Measurements from ENCODE around the gene ZNF335.
"Not testable (repeated sequence)": the region's sequence is repeated elsewhere in the genome, so short reads cannot be mapped to it uniquely, and the experiment has no call there.

Gene ZNF335

GRCh38 chr20:45994761-45995493 lies 22.9 kb upstream of the ZNF335 start:
- no peak overlapping the region for H3K9ac ChIP-seq (ENCODE audit: low read depth, low read length)
- H3K36me3 ChIP-seq (ENCODE audit: insufficient read depth, low read length), result no peaks in the 10 kb centered on the region
- no peaks in the 10 kb centered on the region for H3K9me3 ChIP-seq (ENCODE audit: control insufficient read depth, insufficient read depth, low read length)
- H3K4me1 ChIP-seq (ENCODE audit: insufficient read depth, low read length), result peaks cover 8% of the 10 kb centered on the region; the same call in 1 of the 2 replicates

DNA sequence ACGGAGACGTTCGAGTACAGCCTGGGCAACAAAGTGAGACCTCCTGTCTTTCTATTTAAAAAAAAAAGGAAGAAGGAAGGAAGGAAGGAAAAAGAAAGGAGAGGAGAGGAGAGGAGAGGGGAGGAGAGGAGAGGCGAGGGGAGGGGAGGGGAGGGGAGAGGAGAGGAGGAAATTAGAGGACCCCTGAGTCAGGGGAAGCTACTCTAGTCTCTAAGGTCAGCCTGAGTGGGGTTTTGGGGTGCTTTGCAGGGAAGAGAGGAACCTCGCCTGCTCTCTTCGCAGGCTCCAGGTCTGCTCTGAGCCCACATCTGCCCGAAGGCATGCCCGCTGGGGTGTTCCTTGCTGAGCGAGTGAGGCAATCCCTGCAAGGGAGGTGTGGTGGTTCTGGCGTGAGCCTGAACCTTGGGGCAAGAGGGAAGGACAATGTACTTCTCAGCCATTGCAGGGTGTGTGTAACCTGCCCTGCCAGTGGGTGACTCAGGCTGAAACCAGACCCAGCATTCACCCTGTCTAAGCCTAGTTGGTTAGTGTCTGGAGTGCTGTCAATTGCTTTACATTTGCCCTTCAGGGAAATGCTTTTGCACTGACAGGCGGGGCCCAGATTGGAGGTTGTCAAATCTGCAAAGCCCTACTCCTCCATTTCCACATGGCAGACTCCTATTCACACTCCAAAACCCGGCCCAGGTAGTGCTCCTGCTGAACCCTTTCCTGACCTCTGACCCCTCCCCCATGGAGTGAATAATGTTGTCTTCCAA lies 21.4 kb upstream of the ZNF335 start:
- H3K4me1 ChIP-seq (ENCODE audit: insufficient read depth, low read length), result peaks cover 6% of the 10 kb centered on the region; the same call in 1 of the 2 replicates
- 0 out of 2 replicates have a peak overlapping the region, but pooled peaks have one; percentile 7 for H3K9ac ChIP-seq (ENCODE audit: low read depth, low read length)
- H3K9me3 ChIP-seq (ENCODE audit: control insufficient read depth, insufficient read depth, low read length), result no peaks in the 10 kb centered on the region
- H3K36me3 ChIP-seq (ENCODE audit: insufficient read depth, low read length), result no peaks in the 10 kb centered on the region

- peaks cover 6% of the 10 kb centered on the region; the same call in 1 of the 2 replicates for H3K4me1 ChIP-seq (ENCODE audit: insufficient read depth, low read length)
- H3K9ac ChIP-seq (ENCODE audit: low read depth, low read length), result no peak overlapping the region
- H3K9me3 ChIP-seq (ENCODE audit: control insufficient read depth, insufficient read depth, low read length), result no peaks in the 10 kb centered on the region
- no peaks in the 10 kb centered on the region for H3K36me3 ChIP-seq (ENCODE audit: insufficient read depth, low read length)
Measured at GRCh38 chr20:45991616-45992015, 19.6 kb upstream of the ZNF335 start.

GRCh38 chr20:45988830-45989229 lies 16.8 kb upstream of the ZNF335 start:
- not testable (repeated sequence) for H3K9ac ChIP-seq (ENCODE audit: low read depth, low read length); H3K4me1 ChIP-seq (ENCODE audit: insufficient read depth, low read length); H3K36me3 ChIP-seq (ENCODE audit: insufficient read depth, low read length); H3K9me3 ChIP-seq (ENCODE audit: control insufficient read depth, insufficient read depth, low read length)

- H3K9ac ChIP-seq (ENCODE audit: low read depth, low read length), result no peak overlapping the region
- no peaks in the 10 kb centered on the region for H3K9me3 ChIP-seq (ENCODE audit: control insufficient read depth, insufficient read depth, low read length)
Measured at GRCh38 chr20:45987108-45987780, 15.2 kb upstream of the ZNF335 start.

DNA sequence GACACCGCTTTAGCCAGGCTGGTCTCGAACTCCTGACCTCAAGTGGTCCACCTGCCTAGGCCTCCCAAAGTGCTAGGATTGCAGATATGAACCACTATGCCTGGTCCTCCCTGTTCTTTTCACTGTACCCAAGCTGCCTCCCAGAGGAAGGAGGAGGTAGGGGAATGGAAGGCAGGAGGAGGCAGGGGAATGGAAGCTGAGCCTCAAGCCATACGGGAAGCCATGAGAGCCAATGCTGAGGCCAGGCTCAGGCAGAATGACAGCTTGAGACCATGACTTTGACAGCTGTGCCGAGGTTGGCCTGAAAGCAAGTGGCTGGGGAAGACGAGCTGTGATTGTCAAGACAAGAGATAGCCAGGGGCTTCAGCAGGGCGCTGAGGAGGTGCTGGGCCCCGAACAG lies 13.6 kb upstream of the ZNF335 start:
- H3K9me3 ChIP-seq (ENCODE audit: control insufficient read depth, insufficient read depth, low read length), result no peaks in the 10 kb centered on the region
- peaks cover 11% of the 10 kb centered on the region for H3K4me1 ChIP-seq (ENCODE audit: insufficient read depth, low read length)
- no peak overlapping the region for H3K9ac ChIP-seq (ENCODE audit: low read depth, low read length)
- no peaks in the 10 kb centered on the region for H3K36me3 ChIP-seq (ENCODE audit: insufficient read depth, low read length)

More at GRCh38 chr20:45987108-45987780, 15.2 kb upstream of the ZNF335 start:
- H3K4me1 ChIP-seq (ENCODE audit: insufficient read depth, low read length), result peaks cover 11% of the 10 kb centered on the region
- H3K36me3 ChIP-seq (ENCODE audit: insufficient read depth, low read length), result no peaks in the 10 kb centered on the region

DNA sequence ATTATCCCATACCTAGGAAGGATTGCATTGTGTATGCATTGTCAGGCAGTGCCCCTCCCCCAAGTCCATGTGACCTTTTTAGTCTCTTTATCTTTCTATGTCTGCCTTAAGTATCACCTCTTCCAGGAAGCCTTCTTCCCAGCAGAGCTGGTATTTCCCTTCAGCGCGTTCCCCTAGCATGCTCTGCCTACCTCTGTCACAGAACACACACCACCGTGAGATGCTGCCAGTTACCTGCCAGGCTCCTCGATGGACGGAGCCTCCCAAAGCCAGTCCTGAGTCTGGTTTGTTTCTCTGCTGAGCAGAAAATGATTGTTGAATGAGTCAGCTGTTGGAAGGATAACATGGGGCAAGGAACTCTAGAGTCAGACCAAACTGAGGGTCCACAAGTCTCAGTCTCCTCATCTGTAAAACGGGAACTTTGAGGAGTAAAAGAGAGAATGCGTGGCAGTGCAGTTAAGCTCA lies 11.3 kb upstream of the ZNF335 start:
- Histone ChIP-seq H3K9ac (ENCODE audit: low read depth, low read length) (no peak overlapping the region), H3K4me1 (ENCODE audit: insufficient read depth, low read length) (peaks cover 11% of the 10 kb centered on the region), H3K9me3 (ENCODE audit: control insufficient read depth, insufficient read depth, low read length) (no peaks in the 10 kb centered on the region), H3K36me3 (ENCODE audit: insufficient read depth, low read length) (no peaks in the 10 kb centered on the region)

DNA sequence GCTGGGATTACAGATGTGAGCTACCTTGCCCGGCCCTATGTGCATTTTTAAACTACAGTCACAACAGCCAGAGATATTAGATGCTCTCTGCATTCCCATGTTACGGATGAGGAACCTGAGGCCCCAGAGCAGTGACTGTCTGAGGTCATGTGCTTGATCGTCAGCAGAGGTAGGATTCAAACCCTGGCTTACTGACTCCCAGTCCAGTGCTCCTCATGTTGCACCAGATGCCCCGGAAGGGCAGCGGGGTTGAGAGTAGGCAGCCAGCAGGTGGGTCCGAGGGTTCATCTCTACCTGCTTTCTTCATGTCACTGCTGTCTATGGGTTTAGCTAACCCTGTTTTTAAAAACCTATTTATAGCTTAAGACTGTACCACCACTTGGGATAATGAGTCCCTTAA lies 9.3 kb upstream of the ZNF335 start:
- H3K4me1 ChIP-seq (ENCODE audit: insufficient read depth, low read length), result peaks cover 11% of the 10 kb centered on the region
- no peaks in the 10 kb centered on the region for H3K9me3 ChIP-seq (ENCODE audit: control insufficient read depth, insufficient read depth, low read length)
- no peaks in the 10 kb centered on the region for H3K36me3 ChIP-seq (ENCODE audit: insufficient read depth, low read length)
- no peak overlapping the region for H3K9ac ChIP-seq (ENCODE audit: low read depth, low read length)

GRCh38 chr20:45976086-45976485 lies 4.1 kb upstream of the ZNF335 start:
- Histone ChIP-seq H3K4me1 (ENCODE audit: insufficient read depth, low read length) (0 out of 2 replicates have a peak, but pooled peaks cover 3% of the 10 kb centered on the region), H3K36me3 (ENCODE audit: insufficient read depth, low read length) (no peaks in the 10 kb centered on the region), H3K9ac (ENCODE audit: low read depth, low read length) (no peak overlapping the region), H3K9me3 (ENCODE audit: control insufficient read depth, insufficient read depth, low read length) (no peaks in the 10 kb centered on the region)

GRCh38 chr20:45975686-45976085 lies 3.7 kb upstream of the ZNF335 start:
- Histone ChIP-seq H3K36me3 (ENCODE audit: insufficient read depth, low read length) (no peaks in the 10 kb centered on the region), H3K4me1 (ENCODE audit: insufficient read depth, low read length) (0 out of 2 replicates have a peak, but pooled peaks cover 5% of the 10 kb centered on the region), H3K9me3 (ENCODE audit: control insufficient read depth, insufficient read depth, low read length) (no peaks in the 10 kb centered on the region), H3K9ac (ENCODE audit: low read depth, low read length) (no peak overlapping the region)

DNA sequence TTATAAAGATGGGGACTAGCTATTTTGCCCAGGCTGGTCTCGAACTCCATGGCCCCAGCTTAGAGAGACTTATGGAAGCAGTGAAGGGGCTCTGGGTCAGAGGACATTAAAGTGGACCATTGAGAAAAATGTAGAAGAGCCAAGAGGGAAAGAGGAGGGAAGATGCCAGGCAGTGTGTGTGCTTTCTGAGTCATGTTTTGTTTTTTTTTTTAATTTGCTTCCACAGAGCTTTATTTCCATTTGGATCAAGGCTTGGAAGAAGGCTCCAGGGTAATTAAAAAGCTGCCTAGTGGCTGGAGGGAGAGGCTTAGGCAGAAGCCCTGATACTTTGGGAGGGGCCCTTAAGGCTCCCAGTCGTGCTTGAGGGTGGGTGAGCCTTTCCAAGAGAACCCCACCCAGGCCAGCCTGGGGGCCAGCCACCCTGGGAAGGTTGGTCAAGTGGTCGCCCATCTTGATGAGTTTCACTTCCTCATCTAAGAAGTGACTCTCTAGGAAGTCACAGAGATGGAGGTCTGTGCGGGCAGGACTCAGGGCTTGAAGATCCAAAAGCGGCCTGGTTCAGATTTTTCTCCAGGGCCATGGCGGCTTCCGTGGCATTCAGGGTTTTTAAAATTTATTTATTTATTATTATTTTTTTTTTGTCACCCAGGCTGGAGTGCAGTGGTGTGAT lies 3.0 kb upstream of the ZNF335 start:
- Histone ChIP-seq H3K9me3 (ENCODE audit: control insufficient read depth, insufficient read depth, low read length) (no peaks in the 10 kb centered on the region), H3K9ac (ENCODE audit: low read depth, low read length) (no peak overlapping the region), H3K4me1 (ENCODE audit: insufficient read depth, low read length) (0 out of 2 replicates have a peak, but pooled peaks cover 10% of the 10 kb centered on the region), H3K36me3 (ENCODE audit: insufficient read depth, low read length) (no peaks in the 10 kb centered on the region)

DNA sequence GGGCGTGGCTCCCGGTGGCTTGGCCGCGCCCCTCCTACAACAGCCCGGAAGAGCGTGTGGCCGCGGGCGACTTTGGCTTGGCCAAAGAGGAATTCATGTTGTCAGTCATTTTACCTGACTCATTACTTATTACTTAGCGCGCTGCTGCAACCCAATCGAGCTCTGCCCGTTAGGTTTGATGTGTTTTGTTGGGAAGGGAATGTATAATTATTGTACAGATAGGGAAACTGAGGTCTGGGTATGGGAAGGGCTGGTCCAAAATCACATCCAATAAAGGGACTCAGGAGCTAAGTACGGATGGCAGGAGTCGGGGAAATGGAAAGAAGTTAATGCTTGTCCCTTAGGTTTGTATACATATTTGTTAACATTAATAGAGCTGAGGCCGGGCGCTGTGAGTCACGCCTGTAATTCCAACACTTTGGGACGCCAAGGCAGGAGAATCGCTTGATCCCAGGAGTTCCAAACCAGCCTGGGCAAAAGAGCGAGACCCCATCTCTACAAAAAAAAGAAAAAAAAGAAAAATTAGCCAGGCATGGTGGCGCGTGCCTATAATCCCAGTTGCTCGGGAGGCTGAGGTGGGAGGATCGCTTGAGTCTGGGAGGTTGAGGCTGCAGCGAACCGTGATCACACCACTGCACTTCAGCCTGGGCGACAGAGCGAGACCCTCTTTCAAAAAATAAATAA lies 639 bp upstream of the ZNF335 start:
- Histone ChIP-seq H3K36me3 (ENCODE audit: insufficient read depth, low read length) (peaks cover 3% of the 10 kb centered on the region; the same call in 1 of the 2 replicates), H3K9me3 (ENCODE audit: control insufficient read depth, insufficient read depth, low read length) (no peaks in the 10 kb centered on the region), H3K4me1 (ENCODE audit: insufficient read depth, low read length) (0 out of 2 replicates have a peak, but pooled peaks cover 10% of the 10 kb centered on the region), H3K9ac (ENCODE audit: low read depth, low read length) (peak overlapping the region; percentile 99)

DNA sequence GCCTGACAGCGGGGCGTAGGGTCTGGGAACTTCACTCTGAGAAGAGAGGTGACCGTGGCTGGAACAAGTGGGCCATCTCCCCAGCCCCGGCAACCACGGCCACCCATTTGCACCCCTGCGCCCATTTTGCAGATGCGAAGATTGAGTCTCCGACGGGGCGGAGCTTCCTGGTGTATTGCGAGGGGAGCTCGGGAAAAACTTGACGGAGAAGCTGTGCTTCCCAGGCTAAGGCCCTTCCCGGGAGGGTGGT lies 653 bp downstream of the ZNF335 start:
- peaks cover 10% of the 10 kb centered on the region for H3K36me3 ChIP-seq (ENCODE audit: insufficient read depth, low read length)
- 0 out of 2 replicates have a peak, but pooled peaks cover 10% of the 10 kb centered on the region for H3K4me1 ChIP-seq (ENCODE audit: insufficient read depth, low read length)
- no peaks in the 10 kb centered on the region for H3K9me3 ChIP-seq (ENCODE audit: control insufficient read depth, insufficient read depth, low read length)
- H3K9ac ChIP-seq (ENCODE audit: low read depth, low read length), result peak overlapping the region; percentile 99

All from ES-I3 (cell line).